T-helper 2 cell treated with Interferon-gamma antibody and Interleukin-4, amounts not matched to agents 5 μg/mL and 100 μg/mL, for 36 hours (primary cell): ENCODE results near the gene GLIPR1L2.
"Not testable (repeated sequence)": the region's sequence is repeated elsewhere in the genome, so short reads cannot be mapped to it uniquely, and the experiment has no call there.

Experiments
- DNase-seq: peaks from one replicate; pipeline ENCODE4 v3.0.0; 2021; ENCODE audit warnings: low spot score
- H3K27ac Mint-ChIP-seq: one replicate; pipeline ENCODE4 v1.8.0; 2021; ENCODE audit warnings: mild to moderate bottlenecking, mixed read lengths
- H3K27me3 Mint-ChIP-seq: one replicate; pipeline ENCODE4 v1.8.0; 2021; ENCODE audit warnings: low read depth, mixed read lengths
- H3K36me3 Mint-ChIP-seq: one replicate; pipeline ENCODE4 v1.8.0; 2021; ENCODE audit warnings: low read depth, mixed read lengths
- H3K4me1 Mint-ChIP-seq: one replicate; pipeline ENCODE4 v1.8.0; 2021; ENCODE audit warnings: low read depth, mixed read lengths
- H3K4me3 Mint-ChIP-seq: one replicate; pipeline ENCODE4 v1.8.0; 2022; ENCODE audit warnings: mild to moderate bottlenecking, moderate library complexity, mixed read lengths
- H3K9me3 Mint-ChIP-seq: one replicate; pipeline ENCODE4 v1.8.0; 2021; ENCODE audit warnings: mixed read lengths

The GLIPR1L2 gene

DNA sequence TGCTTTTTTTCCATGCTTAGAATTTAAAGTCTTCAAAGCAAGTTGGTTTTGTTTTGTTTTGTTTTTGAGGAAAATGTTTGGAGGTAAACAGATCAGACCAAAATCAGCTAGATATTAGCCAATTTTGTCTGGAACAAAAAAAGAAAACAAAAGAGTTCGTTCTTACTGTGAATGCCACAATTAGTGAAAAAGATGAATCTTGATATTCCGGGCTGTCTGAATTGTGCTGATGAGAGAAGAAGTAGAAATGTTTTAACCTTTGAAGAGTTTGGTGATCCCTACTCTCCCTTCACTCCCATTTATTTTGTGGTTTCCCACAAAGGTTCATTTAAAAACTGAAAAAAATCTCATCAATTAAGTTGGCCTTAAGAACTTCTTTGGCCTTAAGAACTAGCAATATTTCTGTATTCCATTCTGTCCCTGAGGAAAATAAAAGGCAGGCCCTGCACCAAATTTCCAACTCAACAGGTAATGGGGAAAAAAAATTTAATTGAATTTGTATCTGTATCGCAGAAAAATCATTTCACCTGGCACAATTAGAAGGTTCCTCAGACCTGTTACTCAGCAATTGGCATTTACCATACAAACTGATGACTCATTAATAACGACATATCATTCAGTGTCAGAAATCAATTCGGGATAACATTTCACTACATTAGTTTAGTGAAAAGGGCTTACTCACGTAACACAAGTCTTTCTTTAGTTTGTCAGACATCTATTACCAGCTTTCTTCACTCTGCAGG, 562 bp upstream of the GLIPR1L2 start:
- H3K27me3 Mint-ChIP-seq, result peaks cover 2% of the 10 kb centered on the region
- H3K27ac Mint-ChIP-seq, result peak overlapping the region; percentile 89
- H3K4me1 Mint-ChIP-seq, result peaks cover 37% of the 10 kb centered on the region
- H3K9me3 Mint-ChIP-seq, result no peaks in the 10 kb centered on the region
- peak overlapping the region; percentile 94 for H3K4me3 Mint-ChIP-seq
- no peaks in the 10 kb centered on the region for H3K36me3 Mint-ChIP-seq
- DNase-seq, result no peak

DNA sequence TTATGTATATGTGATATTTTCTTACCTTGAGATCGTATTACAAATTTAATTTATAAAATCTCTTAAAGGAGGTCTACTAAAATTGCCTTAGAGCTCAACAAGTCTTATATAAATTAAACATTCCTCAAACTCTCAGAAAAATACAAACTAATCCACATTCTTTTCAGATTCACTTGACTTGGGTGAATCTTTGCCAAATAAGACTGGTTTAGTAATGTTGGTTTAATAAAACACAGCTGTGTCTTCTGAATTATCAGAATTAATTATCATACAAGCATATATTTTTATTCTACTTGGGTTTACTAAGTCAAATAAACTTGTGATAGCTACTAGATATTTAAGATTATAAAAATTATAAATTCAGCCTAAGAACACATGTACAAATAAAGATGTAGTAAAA, 13.3 kb downstream of the GLIPR1L2 start:
- H3K4me3 Mint-ChIP-seq, result no peak overlapping the region
- no peaks in the 10 kb centered on the region for H3K4me1 Mint-ChIP-seq
- no peak for DNase-seq
- no peak overlapping the region for H3K27ac Mint-ChIP-seq
- H3K36me3 Mint-ChIP-seq, result no peaks in the 10 kb centered on the region
- H3K27me3 Mint-ChIP-seq, result peaks cover 15% of the 10 kb centered on the region
- H3K9me3 Mint-ChIP-seq, result no peaks in the 10 kb centered on the region

DNA sequence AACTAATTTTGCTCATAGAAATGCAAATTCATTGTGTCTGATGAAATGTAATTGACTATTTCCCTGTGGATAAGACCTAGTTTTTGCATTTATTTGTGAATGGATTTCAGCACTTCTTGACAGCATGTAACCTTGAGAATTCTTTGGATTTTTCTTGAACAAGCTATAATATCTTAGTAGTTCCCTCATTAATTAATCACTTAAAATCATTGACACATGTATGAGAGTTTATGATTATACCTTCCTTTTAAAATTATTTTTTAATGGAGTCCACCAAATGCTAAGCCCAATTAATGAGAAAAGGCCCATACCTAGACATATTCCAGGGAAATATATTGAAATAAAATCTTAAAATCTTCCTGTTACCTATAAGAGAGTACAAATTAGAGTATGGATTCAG, 16.8 kb downstream of the GLIPR1L2 start:
- no peak for DNase-seq
- H3K9me3 Mint-ChIP-seq, result no peaks in the 10 kb centered on the region
- no peak overlapping the region for H3K4me3 Mint-ChIP-seq
- H3K4me1 Mint-ChIP-seq, result no peaks in the 10 kb centered on the region
- peaks cover 11% of the 10 kb centered on the region for H3K27me3 Mint-ChIP-seq
- H3K27ac Mint-ChIP-seq, result no peak overlapping the region
- H3K36me3 Mint-ChIP-seq, result no peaks in the 10 kb centered on the region

DNA sequence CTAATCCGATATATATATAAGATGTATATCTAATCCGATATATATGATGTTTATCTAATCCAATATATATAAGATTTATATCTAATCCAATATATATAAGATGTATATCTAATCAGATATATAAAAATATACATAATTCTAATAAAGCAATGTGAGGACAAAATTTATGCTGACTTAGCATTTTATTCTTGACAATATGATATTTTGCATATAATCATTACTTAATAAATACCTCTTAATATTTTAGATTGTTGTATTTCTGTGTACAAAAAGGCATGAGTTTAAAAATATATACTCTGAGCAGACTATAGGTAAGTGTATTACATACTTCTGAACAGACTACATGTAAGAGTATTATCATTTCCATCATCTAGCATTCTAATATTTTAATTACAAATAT, 18.9 kb downstream of the GLIPR1L2 start:
- Mint-ChIP-seq H3K36me3 (no peaks in the 10 kb centered on the region), H3K4me1 (peaks cover under 1% of the 10 kb centered on the region), H3K4me3 (no peak overlapping the region), H3K27ac (no peak overlapping the region), H3K9me3 (no peaks in the 10 kb centered on the region), H3K27me3 (peaks cover 7% of the 10 kb centered on the region)
- DNase-seq, result no peak

DNA sequence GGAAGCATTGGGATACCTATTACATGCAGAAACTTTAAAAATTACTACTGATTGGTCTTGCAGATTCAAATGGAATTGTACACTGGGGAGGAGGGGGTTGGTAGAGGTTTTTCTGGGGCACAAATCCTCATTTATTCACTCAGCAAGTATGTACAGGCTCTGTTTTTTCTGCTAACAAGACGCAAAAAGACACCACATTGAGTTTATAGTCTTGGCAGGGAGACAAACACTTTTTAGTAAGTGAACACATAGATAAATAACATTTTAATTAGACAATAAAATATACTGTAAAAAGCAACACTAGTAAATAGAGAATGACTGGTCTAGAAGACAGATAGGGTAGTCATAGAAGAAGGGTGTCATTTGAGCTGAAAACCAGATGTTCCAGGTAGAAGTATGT, 23.8 kb downstream of the GLIPR1L2 start:
- H3K4me3 Mint-ChIP-seq, result no peak overlapping the region

DNA sequence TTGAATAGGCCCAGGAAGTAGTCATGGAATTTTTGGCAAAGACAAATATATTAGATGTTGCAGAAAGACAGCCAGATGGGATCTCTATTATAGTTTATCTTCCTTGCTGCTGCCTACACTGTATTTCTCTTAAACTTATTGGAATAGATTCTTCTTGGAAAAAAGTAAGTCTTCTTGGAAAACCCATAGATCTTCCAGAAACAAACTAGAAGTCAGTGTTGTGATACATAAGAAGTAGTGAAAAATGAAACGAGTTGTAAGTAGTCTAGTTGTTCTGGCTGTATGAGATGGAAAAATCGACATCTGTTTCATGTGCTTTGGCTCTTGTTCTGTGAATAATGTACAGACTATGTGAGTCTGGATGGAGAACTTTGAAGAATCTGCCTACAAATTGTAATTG, 29.0 kb downstream of the GLIPR1L2 start:
- Mint-ChIP-seq H3K36me3 (no peaks in the 10 kb centered on the region), H3K27me3 (peaks cover 3% of the 10 kb centered on the region), H3K9me3 (peaks cover 2% of the 10 kb centered on the region), H3K4me1 (peaks cover 1% of the 10 kb centered on the region), H3K27ac (no peak overlapping the region), H3K4me3 (no peak overlapping the region)
- no peak for DNase-seq

More for the DNA sequence above, 23.8 kb downstream of the GLIPR1L2 start:
- no peak for DNase-seq
- Mint-ChIP-seq H3K27ac (no peak overlapping the region), H3K9me3 (no peaks in the 10 kb centered on the region), H3K27me3 (peaks cover 8% of the 10 kb centered on the region), H3K4me1 (peaks cover 1% of the 10 kb centered on the region), H3K36me3 (no peaks in the 10 kb centered on the region)

DNA sequence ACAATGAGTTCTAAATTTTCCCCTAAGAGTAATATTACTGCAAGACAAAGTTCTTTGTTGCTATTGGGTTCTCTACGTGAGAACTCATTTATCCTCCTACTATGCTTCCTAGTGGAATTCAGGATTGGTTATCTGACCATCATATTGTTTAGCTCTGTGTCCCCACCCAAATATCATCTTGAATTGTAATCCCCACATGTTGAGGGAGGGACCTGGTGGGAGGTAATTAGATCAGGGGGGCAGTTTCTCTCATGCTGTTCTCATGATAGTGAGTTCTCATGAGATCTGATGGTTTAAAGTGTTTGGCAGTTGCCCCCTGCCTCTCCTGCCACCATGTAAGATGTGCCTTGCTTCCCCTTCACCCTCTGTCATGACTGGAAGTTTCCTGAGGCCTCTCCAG, 36.6 kb downstream of the GLIPR1L2 start:
- Mint-ChIP-seq H3K9me3 (peaks cover 30% of the 10 kb centered on the region), H3K4me1 (no peaks in the 10 kb centered on the region)

DNA sequence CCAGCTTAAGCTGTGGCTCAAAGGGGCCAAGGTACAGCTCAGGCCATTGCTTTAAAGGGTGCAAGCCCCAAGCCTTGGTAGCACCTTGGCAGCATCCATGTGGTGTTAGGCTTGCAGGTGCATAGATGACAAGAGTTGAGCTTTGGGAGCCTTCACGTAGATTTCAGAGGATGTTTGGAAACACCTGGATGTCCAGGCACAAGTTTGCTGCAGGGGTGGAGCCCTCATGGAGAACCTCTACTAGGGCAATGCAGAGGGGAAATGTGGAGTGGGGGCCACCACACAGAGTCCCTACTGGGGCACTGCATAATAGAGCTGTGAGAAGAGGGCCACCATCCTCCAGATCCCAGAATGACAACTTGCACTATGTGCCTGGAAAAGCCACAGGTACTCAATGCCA, 37.9 kb downstream of the GLIPR1L2 start:
- H3K36me3 Mint-ChIP-seq, result no peaks in the 10 kb centered on the region

More for the DNA sequence above, 36.6 kb downstream of the GLIPR1L2 start:
- no peak for DNase-seq
- no peaks in the 10 kb centered on the region for H3K36me3 Mint-ChIP-seq
- H3K27me3 Mint-ChIP-seq, result peaks cover 4% of the 10 kb centered on the region
- H3K4me3 Mint-ChIP-seq, result no peak overlapping the region
- H3K27ac Mint-ChIP-seq, result no peak overlapping the region

DNA sequence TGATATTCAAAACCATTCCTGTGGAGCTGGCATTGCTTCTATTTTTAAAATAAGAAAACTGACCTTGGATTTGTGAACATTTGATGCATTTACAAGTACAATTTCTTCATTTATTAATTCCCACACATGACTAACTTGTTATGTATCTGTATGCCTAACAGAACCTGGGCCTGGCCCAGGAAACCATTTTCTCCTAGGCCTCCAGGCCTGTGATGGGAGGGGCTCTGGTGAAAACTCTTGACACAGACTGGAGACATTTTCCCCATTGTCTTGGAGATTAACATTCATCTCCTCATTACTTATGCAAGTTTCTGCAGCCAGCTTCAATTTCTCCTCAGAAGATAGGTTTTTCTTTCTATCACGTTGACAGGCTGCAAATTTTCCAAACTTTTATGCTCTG, 42.0 kb downstream of the GLIPR1L2 start:
- Mint-ChIP-seq H3K9me3 (peaks cover 29% of the 10 kb centered on the region), H3K4me1 (peaks cover 3% of the 10 kb centered on the region), H3K27me3 (peaks cover 7% of the 10 kb centered on the region), H3K4me3 (no peak overlapping the region), H3K36me3 (no peaks in the 10 kb centered on the region), H3K27ac (no peak overlapping the region)
- DNase-seq, result no peak

More for the DNA sequence above, 37.9 kb downstream of the GLIPR1L2 start:
- peaks cover 30% of the 10 kb centered on the region for H3K9me3 Mint-ChIP-seq
- no peak overlapping the region for H3K4me3 Mint-ChIP-seq
- no peak for DNase-seq
- H3K27ac Mint-ChIP-seq, result no peak overlapping the region
- peaks cover 4% of the 10 kb centered on the region for H3K27me3 Mint-ChIP-seq
- no peaks in the 10 kb centered on the region for H3K4me1 Mint-ChIP-seq

DNA sequence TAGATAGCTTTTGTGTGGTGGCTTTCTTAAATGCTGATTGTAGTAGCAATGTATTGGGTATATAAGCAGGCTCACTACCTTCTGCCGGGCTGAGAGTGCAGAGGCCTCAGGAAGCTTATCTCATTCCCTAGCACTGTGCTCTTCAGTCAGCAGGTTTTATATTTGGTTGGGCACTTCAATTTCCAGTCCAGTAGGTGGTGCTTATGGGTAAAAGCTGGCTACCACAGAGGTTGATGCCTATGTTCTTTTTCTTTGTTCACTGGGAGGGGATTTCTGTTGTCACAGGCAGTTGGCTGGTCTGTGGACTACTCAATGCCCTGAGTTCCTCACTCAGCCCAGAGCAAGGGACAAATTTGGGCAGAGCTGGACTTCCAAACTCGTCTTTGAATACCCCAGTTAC, 46.7 kb downstream of the GLIPR1L2 start:
- Mint-ChIP-seq H3K4me1 (peaks cover 6% of the 10 kb centered on the region), H3K27ac (no peak overlapping the region), H3K27me3 (peaks cover 10% of the 10 kb centered on the region), H3K4me3 (no peak overlapping the region), H3K9me3 (peaks cover 19% of the 10 kb centered on the region), H3K36me3 (peaks cover 1% of the 10 kb centered on the region)
- DNase-seq, result no peak

DNA sequence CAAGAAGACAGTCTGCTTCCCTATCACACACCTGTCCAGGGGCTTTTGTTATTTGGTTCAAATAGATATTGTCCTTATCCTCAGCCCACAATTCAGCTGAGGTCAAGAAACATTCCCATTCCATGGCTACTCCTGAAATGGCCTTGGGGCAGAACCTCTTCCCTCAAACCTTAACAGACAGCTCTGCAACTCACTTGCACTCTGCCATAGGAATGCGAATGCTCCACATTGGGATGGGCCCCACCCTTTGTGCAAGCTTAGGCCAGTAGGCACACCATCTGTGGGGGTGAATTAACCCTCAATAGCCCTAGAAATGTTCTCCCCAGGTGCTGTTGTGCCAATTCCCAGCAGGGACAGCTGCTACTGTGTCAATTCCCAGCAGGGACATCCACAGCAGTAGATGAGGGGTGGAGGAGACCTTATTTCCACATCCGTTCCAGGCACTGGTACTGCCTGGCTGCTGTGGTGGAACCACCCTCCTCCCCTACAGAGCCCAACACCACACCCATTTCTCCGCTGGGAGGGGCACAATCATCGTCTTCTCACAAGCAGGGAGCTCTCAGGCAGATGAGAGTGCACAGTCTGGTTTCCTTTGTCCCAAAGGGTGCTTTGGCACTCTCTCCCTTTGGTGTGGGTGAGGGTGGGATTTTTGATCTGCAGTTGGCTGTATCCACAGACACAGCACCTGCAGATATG, 47.3 kb downstream of the GLIPR1L2 start:
- Mint-ChIP-seq H3K27me3 (peaks cover 12% of the 10 kb centered on the region), H3K4me3 (no peak overlapping the region), H3K9me3 (peaks cover 19% of the 10 kb centered on the region), H3K36me3 (peaks cover 1% of the 10 kb centered on the region), H3K4me1 (peaks cover 6% of the 10 kb centered on the region), H3K27ac (no peak overlapping the region)
- DNase-seq, result no peak

DNA sequence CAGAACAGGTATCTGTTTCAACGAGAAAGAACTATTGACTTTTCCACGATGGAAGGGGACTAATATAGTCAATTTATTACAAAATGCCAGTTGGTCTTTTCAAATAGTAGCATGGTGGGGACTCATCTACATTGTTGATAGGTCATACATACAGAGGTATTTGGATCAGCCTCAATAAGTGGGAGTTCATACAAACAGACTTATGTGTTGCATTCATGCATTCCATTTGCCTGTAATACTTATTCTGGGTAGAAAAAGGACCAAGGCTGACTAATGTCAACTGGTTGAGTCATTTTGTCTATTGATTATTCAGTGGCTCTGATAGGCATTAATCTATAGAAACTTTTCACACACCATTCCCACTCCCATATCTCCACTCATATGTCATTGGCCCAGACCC, 48.2 kb downstream of the GLIPR1L2 start:
- Mint-ChIP-seq H3K4me3 (no peak overlapping the region), H3K36me3 (peaks cover 1% of the 10 kb centered on the region), H3K27me3 (peaks cover 19% of the 10 kb centered on the region), H3K27ac (no peak overlapping the region), H3K4me1 (peaks cover 6% of the 10 kb centered on the region), H3K9me3 (peaks cover 19% of the 10 kb centered on the region)
- no peak for DNase-seq

DNA sequence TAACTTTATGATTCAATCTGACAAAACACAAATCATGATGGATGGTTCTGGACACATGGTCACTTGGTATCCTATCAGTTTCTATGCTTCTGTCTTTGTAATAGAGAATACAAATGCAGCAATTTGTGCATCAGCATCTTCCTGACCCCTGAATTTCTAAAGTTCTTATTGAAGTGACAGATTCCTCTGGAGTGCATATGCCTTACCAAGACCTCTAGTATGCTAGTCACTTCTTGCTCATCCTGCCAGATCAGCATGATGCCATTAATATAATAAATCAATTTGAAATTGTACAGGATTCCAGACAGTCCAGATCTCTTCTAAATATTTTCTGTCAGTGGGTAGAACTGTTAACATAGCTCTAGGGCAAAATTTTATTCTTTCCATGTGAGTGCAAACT, 49.0 kb downstream of the GLIPR1L2 start:
- Mint-ChIP-seq H3K9me3 (peaks cover 19% of the 10 kb centered on the region), H3K27ac (no peak overlapping the region), H3K4me1 (peaks cover 6% of the 10 kb centered on the region), H3K36me3 (peaks cover 1% of the 10 kb centered on the region), H3K4me3 (no peak overlapping the region), H3K27me3 (peaks cover 21% of the 10 kb centered on the region)
- no peak for DNase-seq

DNA sequence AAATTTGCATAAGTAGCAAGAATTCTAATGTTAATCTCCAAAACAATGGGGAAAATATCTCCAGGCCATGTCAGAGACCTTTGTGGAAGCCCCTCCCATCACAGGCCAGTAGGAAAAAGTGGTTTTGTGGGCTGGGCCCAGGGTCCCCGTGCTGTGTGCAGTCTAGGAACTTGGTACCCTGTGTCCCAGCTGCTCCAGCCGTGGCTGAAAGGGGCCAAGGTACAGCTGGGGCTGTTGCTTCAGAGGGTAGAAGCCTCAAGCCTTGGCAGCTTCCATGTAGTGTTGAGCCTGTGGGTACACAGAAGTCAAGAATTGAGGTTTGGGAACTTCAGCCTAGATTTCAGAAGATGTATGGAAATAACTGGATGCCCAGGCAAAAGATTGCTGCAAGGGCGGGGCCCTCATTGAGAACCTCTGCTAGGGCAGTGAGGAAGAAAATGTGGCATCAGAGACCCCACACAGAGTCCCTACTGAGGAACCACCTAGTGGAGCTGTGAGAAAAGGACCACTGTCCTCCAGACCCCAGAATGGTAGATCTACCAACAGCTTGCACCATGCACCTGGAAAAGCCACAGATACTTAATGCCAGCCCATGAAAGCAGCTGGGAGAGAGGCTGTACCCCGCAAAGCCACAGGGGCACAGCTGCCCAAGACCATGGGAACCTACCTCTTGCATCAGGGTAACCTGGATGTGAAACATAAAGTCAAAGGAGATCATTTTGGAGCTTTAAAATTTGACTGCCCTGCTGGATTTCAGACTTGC, 51.0 kb downstream of the GLIPR1L2 start:
- not testable (repeated sequence) for H3K27ac Mint-ChIP-seq, H3K36me3 Mint-ChIP-seq, H3K4me3 Mint-ChIP-seq, H3K9me3 Mint-ChIP-seq, DNase-seq, H3K4me1 Mint-ChIP-seq
- H3K27me3 Mint-ChIP-seq, result peaks cover 24% of the 10 kb centered on the region
